K562 (cell line): ENCODE data around the gene EEF1AKMT4. TPM values are rescaled to one million over a fixed set of nuclear protein-coding genes. Genes with fewer than 3 reads are reported as not detected.

Experiments used
- ZNF507 ChIP-seq: conservative IDR thresholded peaks from 2 replicates; pipeline ENCODE4 v1.6.1; 2017; ENCODE audit warnings: missing genetic modification characterization, missing compliant biosample characterization
- polyA plus RNA-seq, 8 experiments: library from polyadenylated mRNA; depleted of rRNA in 4 of 8; stranded (reverse) in 5 of 8; unstranded in 3 of 8; fragments of >200 nt; fragmentation: Nextera tagmentation in 2 of 8; fragmentation: Illumina TruSeq in 1 of 8; extraction: Ambion mirVana in 2 of 8; extraction: Trizol in 1 of 8; gene quantifications; 2 replicates each; pipeline versions ENCODE4 v1.2.1 to v1.2.3, GENCODE V29; 2011 to 2014; ENCODE audit warnings: inconsistent platforms in 1 of 8, missing spikeins in 1 of 8
- total RNA-seq, 7 experiments: library from RNA; depleted of rRNA in 6 of 7; stranded (reverse); fragments of >200 nt in 6 of 7; fragmentation: Illumina TruSeq in 2 of 7; extraction: Trizol in 2 of 7; gene quantifications; 2 replicates each; pipeline versions ENCODE4 v1.2.1 to v1.2.3, GENCODE V29; 2011 to 2021; ENCODE audit warnings: low replicate concordance in 1 of 7
- TF ChIP-seq, protein P1 (sequence below): fragments of 200-600 bp; sonication (generic); IDR thresholded peaks from one replicate; pipeline ENCODE4 v1.6.1; 2012; ENCODE audit warnings: mild to moderate bottlenecking, low read depth, low read length, inconsistent platforms
- TF ChIP-seq, protein P2 (sequence below): sonication (generic); formaldehyde crosslinking; IDR thresholded peaks from 2 replicates; pipeline ENCODE4 v1.8.0; 2022; ENCODE audit warnings: mild to moderate bottlenecking, low read depth, missing genetic modification reagents

The EEF1AKMT4 gene
- total and polyA plus RNA-seq, 9 of the 15 experiments (the other 6 are each of a cell fraction or from before 2014, with no cell fraction given) = 10.3 to 49.4 (median 18.9) TPM

- TF ChIP-seq, protein P1, sequence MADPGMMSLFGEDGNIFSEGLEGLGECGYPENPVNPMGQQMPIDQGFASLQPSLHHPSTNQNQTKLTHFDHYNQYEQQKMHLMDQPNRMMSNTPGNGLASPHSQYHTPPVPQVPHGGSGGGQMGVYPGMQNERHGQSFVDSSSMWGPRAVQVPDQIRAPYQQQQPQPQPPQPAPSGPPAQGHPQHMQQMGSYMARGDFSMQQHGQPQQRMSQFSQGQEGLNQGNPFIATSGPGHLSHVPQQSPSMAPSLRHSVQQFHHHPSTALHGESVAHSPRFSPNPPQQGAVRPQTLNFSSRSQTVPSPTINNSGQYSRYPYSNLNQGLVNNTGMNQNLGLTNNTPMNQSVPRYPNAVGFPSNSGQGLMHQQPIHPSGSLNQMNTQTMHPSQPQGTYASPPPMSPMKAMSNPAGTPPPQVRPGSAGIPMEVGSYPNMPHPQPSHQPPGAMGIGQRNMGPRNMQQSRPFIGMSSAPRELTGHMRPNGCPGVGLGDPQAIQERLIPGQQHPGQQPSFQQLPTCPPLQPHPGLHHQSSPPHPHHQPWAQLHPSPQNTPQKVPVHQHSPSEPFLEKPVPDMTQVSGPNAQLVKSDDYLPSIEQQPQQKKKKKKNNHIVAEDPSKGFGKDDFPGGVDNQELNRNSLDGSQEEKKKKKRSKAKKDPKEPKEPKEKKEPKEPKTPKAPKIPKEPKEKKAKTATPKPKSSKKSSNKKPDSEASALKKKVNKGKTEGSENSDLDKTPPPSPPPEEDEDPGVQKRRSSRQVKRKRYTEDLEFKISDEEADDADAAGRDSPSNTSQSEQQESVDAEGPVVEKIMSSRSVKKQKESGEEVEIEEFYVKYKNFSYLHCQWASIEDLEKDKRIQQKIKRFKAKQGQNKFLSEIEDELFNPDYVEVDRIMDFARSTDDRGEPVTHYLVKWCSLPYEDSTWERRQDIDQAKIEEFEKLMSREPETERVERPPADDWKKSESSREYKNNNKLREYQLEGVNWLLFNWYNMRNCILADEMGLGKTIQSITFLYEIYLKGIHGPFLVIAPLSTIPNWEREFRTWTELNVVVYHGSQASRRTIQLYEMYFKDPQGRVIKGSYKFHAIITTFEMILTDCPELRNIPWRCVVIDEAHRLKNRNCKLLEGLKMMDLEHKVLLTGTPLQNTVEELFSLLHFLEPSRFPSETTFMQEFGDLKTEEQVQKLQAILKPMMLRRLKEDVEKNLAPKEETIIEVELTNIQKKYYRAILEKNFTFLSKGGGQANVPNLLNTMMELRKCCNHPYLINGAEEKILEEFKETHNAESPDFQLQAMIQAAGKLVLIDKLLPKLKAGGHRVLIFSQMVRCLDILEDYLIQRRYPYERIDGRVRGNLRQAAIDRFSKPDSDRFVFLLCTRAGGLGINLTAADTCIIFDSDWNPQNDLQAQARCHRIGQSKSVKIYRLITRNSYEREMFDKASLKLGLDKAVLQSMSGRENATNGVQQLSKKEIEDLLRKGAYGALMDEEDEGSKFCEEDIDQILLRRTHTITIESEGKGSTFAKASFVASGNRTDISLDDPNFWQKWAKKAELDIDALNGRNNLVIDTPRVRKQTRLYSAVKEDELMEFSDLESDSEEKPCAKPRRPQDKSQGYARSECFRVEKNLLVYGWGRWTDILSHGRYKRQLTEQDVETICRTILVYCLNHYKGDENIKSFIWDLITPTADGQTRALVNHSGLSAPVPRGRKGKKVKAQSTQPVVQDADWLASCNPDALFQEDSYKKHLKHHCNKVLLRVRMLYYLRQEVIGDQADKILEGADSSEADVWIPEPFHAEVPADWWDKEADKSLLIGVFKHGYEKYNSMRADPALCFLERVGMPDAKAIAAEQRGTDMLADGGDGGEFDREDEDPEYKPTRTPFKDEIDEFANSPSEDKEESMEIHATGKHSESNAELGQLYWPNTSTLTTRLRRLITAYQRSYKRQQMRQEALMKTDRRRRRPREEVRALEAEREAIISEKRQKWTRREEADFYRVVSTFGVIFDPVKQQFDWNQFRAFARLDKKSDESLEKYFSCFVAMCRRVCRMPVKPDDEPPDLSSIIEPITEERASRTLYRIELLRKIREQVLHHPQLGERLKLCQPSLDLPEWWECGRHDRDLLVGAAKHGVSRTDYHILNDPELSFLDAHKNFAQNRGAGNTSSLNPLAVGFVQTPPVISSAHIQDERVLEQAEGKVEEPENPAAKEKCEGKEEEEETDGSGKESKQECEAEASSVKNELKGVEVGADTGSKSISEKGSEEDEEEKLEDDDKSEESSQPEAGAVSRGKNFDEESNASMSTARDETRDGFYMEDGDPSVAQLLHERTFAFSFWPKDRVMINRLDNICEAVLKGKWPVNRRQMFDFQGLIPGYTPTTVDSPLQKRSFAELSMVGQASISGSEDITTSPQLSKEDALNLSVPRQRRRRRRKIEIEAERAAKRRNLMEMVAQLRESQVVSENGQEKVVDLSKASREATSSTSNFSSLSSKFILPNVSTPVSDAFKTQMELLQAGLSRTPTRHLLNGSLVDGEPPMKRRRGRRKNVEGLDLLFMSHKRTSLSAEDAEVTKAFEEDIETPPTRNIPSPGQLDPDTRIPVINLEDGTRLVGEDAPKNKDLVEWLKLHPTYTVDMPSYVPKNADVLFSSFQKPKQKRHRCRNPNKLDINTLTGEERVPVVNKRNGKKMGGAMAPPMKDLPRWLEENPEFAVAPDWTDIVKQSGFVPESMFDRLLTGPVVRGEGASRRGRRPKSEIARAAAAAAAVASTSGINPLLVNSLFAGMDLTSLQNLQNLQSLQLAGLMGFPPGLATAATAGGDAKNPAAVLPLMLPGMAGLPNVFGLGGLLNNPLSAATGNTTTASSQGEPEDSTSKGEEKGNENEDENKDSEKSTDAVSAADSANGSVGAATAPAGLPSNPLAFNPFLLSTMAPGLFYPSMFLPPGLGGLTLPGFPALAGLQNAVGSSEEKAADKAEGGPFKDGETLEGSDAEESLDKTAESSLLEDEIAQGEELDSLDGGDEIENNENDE = no peak
- no peak for TF ChIP-seq ZNF507 (tag)
- TF ChIP-seq, protein P2, sequence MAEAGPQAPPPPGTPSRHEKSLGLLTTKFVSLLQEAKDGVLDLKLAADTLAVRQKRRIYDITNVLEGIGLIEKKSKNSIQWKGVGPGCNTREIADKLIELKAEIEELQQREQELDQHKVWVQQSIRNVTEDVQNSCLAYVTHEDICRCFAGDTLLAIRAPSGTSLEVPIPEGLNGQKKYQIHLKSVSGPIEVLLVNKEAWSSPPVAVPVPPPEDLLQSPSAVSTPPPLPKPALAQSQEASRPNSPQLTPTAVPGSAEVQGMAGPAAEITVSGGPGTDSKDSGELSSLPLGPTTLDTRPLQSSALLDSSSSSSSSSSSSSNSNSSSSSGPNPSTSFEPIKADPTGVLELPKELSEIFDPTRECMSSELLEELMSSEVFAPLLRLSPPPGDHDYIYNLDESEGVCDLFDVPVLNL = no peak
These were observed at the start of gene EEF1AKMT4 (continued) for GRCh38 chr3:184249412-184250166.
